Loucy (cell line): ENCODE data around the gene STMP1.

Source experiments
- CTCF ChIP-seq: fragments of 200-600 bp; sonication (generic); conservative IDR thresholded peaks from 2 replicates; pipeline ENCODE4 v1.5.1; 2014; ENCODE audit warnings: mild to moderate bottlenecking, antibody characterized with exemption, low read length
- EZH2phosphoT487 ChIP-seq: fragments of 200-600 bp; IDR thresholded peaks from 2 replicates; pipeline ENCODE4 v1.6.1; 2018; ENCODE audit warnings: antibody characterized with exemption, mild to moderate bottlenecking, moderate library complexity, borderline replicate concordance

- TF ChIP-seq CTCF: 0 out of 2 replicates have a peak, but pooled peaks have one; percentile 22
- TF ChIP-seq EZH2phosphoT487: no peak
These were observed 50.0 kb downstream of the STMP1 start for GRCh38 chr7:135712182-135712782.
